ENCODE measurements around the gene TAL1. TPM values are rescaled to one million over a fixed set of nuclear protein-coding genes. Genes with fewer than 3 reads are reported as not detected.
"Not testable (repeated sequence)": the region's sequence is repeated elsewhere in the genome, so short reads cannot be mapped to it uniquely, and the experiment has no call there.

Gene TAL1
- 1 to 10 TPM in 2 of 4 donors, under 1 TPM in 2; 0.34 to 1.7 (median 1.2) TPM for total RNA-seq

DNA sequence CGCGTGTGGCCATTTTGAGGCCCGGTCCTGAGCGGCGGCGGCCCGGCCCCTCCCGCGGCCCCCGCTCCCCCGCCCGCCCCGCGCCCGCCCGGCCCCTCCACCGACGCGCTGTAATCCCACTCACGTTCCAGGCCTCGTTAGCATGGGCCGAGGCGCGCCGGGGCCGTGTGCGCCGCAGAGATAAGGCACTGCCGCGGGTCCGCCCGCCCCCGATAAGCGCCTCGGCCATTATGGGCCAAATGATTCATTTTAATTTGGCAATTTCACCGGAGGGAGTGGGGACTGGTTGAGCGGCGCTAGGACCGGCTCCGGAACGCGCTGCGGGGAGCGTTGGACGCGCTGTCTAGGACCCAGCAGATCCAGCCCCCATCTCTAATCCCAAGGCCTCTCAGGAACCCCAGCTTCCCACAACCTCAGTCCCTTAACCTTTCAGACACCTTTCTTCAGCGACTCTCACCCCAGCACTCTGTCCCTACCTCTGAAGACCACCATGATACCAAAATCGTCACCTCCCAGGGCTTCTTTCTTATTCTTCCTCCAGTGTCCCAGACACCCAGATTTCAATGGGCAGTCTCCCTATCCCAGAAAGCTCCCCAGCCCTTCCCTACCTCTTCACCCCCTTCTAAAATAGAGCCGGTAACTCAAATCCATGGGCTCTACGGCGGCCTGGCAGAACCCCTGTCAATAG is at the start of gene TAL1:
Gene TAL1, minus strand, starts transcription at position 39 of the 688 bp plus-strand sequence. CDS start 6,337 bp downstream, outside the sequence.
- Histone ChIP-seq H3K27ac (peak within 1 kb of the TSS; percentile 60), H3K4me3 (peak within 1 kb of the TSS; percentile 37), H3K4me1 (peaks cover 28% of the 10 kb centered on the region), H3K9me3 (no peaks in the 10 kb centered on the region), H3K36me3 (no peaks in the 10 kb centered on the region), H3K27me3 (peaks cover 80% of the 10 kb centered on the region)
- no peak for DNase-seq (ENCODE audit: low spot score in 2 of 2)
- WGBS = 29% methylated on average over 7 of the region's 51 CpGs
- TF ChIP-seq POLR2AphosphoS5 (IDR thresholded peaks at IDR 0.05) (peak in 1 of 3 donors; percentile 31), CTCF (IDR thresholded peaks at IDR 0.05) (no peak)

DNA sequence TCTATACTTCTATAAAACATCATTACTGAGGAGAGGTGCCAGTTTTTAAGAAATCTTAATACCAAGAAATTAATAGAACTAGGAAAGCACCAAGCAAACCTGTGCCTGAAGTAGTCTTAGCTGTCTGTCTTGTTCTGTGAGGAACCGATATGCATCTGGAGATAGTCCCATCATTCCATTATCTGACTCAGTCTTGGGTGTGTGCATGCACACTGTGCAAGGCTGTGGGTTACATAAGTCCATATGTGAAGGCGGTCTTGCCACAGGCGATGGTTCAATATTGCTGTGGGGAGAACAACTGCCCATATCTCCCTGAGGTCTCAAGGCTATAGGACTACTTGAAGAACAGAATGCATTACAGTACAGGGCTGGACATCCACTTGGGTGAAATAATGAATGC is 48.1 kb upstream of the TAL1 start:
- H3K4me1 ChIP-seq = no peaks in the 10 kb centered on the region
- no peaks in the 10 kb centered on the region for H3K9me3 ChIP-seq
- no peaks in the 10 kb centered on the region for H3K36me3 ChIP-seq
- TF ChIP-seq CTCF (IDR thresholded peaks at IDR 0.05) = no peak
- no peaks in the 10 kb centered on the region for H3K27me3 ChIP-seq
- WGBS = 52% methylated on average over 3 of the region's 3 CpGs
- no peak for DNase-seq (ENCODE audit: low spot score in 2 of 2)
- H3K4me3 ChIP-seq = no peak overlapping the region
- H3K27ac ChIP-seq = no peak overlapping the region

DNA sequence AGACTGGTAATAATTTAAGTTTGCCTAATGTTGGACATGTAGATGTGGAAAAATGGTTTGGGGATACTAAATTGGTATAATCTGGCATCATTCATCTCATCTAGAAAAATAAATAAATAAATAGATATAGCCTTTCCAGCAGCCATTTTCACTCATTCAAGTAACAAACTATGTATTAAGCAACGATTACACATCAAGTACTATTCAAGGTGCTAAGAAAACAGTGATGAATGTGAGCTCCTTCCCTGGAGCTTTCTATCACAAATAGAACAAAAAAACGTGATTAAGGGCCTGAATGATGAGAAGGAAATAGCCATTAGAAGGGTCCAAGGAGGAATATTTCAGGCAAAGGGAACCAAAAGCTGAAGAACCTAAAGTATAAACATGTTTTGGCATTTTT is 44.8 kb upstream of the TAL1 start:
- H3K4me3 ChIP-seq = no peak overlapping the region

GRCh38 chr1:47275811-47276210 is 43.8 kb upstream of the TAL1 start:
- not testable (repeated sequence) for H3K4me3 ChIP-seq; H3K27ac ChIP-seq; DNase-seq (ENCODE audit: low spot score in 2 of 2); H3K9me3 ChIP-seq; H3K4me1 ChIP-seq; H3K36me3 ChIP-seq; H3K27me3 ChIP-seq
- 96% methylated on average over 7 of the region's 7 CpGs for WGBS

More for the DNA sequence above, 44.8 kb upstream of the TAL1 start:
- DNase-seq (ENCODE audit: low spot score in 2 of 2) = no peak
- H3K4me1 ChIP-seq = no peaks in the 10 kb centered on the region
- WGBS = 87% methylated on average over 2 of the region's 2 CpGs
- H3K36me3 ChIP-seq = no peaks in the 10 kb centered on the region
- TF ChIP-seq CTCF (IDR thresholded peaks at IDR 0.05) (no peak), POLR2A (IDR thresholded peaks at IDR 0.05) (no peak)
- no peak overlapping the region for H3K27ac ChIP-seq
- H3K27me3 ChIP-seq = no peaks in the 10 kb centered on the region
- no peaks in the 10 kb centered on the region for H3K9me3 ChIP-seq

GRCh38 chr1:47265529-47265928 is 33.5 kb upstream of the TAL1 start:
- not testable (repeated sequence) for H3K4me3 ChIP-seq; H3K27ac ChIP-seq; H3K4me1 ChIP-seq; H3K27me3 ChIP-seq; DNase-seq (ENCODE audit: low spot score in 2 of 2); H3K9me3 ChIP-seq; H3K36me3 ChIP-seq
- 83% methylated on average over 5 of the region's 8 CpGs for WGBS

GRCh38 chr1:47262787-47263413 is 30.9 kb upstream of the TAL1 start:
- no peak overlapping the region for H3K27ac ChIP-seq
- WGBS = 90% methylated on average over 1 of the region's 1 CpG
- no peaks in the 10 kb centered on the region for H3K36me3 ChIP-seq
- H3K4me1 ChIP-seq = no peaks in the 10 kb centered on the region
- DNase-seq (ENCODE audit: low spot score in 2 of 2) = no peak
- no peaks in the 10 kb centered on the region for H3K9me3 ChIP-seq
- no peaks in the 10 kb centered on the region for H3K27me3 ChIP-seq
- H3K4me3 ChIP-seq = no peak overlapping the region
- TF ChIP-seq POLR2A (IDR thresholded peaks at IDR 0.05) (no peak), CTCF (IDR thresholded peaks at IDR 0.05) (peak; percentile 48 to 54)
